AG04449 (cell line): Measurements from ENCODE around the gene AFAP1.

ENCODE experiments used
- CTCF ChIA-PET: fragments of 350-600 bp; formaldehyde crosslinking; extraction: SDS; loops from one replicate; lab custom pipeline; 2021; ENCODE audit warnings: antibody characterized with exemption; lab: Yijun Ruan, JAX
- POLR2A ChIA-PET: fragments of 400-600, 350-600 bp; formaldehyde crosslinking; extraction: SDS; loops from one replicate; lab custom pipeline; 2020; ENCODE audit warnings: antibody characterized with exemption, inconsistent platforms; lab: Yijun Ruan, JAX
- DNase-seq: peaks from one replicate; pipeline ENCODE4 v3.0.0-alpha.2; 2010; ENCODE audit warnings: low read depth, low spot score
- H3K4me3 ChIP-seq: 2 replicates; pipeline ENCODE4 v1.5.1; 2011; ENCODE audit warnings: low read depth, mild to moderate bottlenecking, control low read depth, low read length
- TF ChIP-seq, protein P1 (sequence below): IDR thresholded peaks from one replicate; pipeline ENCODE4 v1.5.1; 2011; ENCODE audit warnings: mild to moderate bottlenecking, moderate library complexity, low read length, control low read depth, inconsistent platforms; ENCODE audit not compliant: insufficient read depth; ENCODE audit errors: missing control alignments

The AFAP1 gene

DNA sequence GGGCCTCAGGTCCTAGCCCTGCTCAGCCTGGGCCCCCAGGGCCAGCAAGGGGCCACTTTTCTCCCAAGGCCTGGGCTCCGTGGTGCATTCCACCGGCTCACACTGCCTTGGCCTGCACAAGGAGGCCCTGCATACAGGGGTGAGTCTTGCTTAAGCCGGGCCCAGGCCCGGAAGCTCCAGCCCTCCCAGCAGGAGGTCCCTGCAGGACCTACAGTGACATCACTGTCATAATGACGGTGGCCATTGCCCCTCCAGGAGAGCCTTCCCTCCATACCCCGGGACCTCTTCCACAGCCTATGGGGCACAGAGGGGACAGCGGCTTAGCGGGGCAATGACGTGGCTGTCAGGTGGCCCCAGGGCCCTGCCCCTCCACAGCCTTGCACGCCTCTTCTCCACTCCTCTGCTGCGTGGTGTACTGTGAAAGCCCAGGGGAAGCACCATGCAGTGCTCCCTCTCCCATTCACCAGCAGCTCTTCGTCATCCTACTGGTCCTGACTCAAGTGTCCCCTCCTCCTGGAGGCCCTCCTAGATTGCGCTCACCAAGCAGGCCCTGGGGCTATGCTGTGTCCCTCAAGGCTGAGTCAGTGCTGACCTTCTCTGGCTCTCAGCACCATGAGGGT is 32.3 kb upstream of the AFAP1 start:
- DNase-seq, result no peak
- POLR2A ChIA-PET, result interaction anchor here (0.6 kb wide), 1 partner anchor 160 kb away, joined by 5 read pairs; no protein-coding TSS in a partner anchor
- CTCF ChIA-PET, result interaction anchor here (1.1 to 1.9 kb wide), 3 partner anchors 14 to 168 kb away, joined by 3 to 7 read pairs (median 7); no protein-coding TSS in a partner anchor
- TF ChIP-seq, protein P1, sequence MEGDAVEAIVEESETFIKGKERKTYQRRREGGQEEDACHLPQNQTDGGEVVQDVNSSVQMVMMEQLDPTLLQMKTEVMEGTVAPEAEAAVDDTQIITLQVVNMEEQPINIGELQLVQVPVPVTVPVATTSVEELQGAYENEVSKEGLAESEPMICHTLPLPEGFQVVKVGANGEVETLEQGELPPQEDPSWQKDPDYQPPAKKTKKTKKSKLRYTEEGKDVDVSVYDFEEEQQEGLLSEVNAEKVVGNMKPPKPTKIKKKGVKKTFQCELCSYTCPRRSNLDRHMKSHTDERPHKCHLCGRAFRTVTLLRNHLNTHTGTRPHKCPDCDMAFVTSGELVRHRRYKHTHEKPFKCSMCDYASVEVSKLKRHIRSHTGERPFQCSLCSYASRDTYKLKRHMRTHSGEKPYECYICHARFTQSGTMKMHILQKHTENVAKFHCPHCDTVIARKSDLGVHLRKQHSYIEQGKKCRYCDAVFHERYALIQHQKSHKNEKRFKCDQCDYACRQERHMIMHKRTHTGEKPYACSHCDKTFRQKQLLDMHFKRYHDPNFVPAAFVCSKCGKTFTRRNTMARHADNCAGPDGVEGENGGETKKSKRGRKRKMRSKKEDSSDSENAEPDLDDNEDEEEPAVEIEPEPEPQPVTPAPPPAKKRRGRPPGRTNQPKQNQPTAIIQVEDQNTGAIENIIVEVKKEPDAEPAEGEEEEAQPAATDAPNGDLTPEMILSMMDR, result no peak
- H3K4me3 ChIP-seq, result no peak overlapping the region

DNA sequence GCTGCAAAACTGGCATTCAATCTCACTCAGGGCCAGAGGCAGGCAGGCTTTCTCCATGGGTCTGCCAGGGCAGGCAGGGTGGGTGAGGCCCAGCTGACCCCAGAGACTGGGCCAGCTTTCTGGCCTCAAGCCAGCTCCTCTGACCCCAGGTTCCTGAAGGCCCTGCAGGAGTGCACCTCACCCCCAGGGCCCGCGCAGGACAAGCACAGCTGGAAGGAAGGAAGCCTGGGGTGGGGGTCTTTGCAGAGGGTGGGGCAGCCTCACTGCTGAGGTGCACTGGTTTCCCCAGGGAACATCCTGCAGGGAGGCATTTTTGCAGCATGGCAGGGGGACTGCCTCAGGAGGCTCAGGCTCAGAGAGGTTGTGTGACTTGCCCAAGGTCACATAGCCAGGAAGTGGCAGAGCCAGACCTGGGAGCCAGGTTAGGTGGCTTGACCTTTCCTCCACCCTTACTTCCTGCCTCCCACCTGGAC is 31.5 kb upstream of the AFAP1 start:
- CTCF ChIA-PET, result interaction anchor here (1.0 to 1.9 kb wide), 2 partner anchors 15 to 17 kb away, joined by 3 to 7 read pairs; no protein-coding TSS in a partner anchor
- no peak for DNase-seq
- POLR2A ChIA-PET, result no interaction called here
- H3K4me3 ChIP-seq, result no peak overlapping the region
- TF ChIP-seq, protein P1, result no peak

DNA sequence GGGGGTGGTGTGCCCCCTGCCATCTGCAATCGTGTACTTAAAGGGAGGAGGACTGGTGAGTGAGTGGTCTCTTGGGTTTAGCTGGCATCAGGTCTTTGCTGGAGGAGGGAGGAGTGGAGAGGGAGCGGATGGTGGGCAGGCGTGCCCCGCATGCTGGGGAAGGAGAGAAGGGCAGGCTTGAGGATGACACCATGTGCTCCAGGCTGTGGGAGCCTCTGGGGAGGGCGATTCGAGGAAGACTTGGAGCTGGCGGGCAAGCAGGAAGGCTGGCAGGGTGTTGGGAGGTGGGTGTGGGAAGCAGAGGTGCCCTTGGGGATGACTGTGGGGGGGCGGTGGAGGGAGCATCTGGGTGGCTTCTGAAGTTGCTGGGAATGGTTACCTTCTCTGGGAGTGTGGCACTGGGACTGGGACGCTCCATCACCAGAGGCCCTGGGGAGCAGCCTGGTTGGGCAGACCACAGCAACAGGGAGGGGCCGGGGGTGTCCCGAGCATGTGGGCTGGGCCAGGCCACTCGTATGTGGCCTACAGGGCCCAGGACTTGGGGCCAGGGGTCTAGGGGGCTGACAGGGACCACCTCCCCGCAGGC is 30.8 kb upstream of the AFAP1 start:
- peak overlapping the region; percentile 34 for H3K4me3 ChIP-seq
- DNase-seq, result no peak
- ChIA-PET POLR2A (no interaction called here), CTCF (interaction anchor here (1.0 to 1.9 kb wide), 3 partner anchors 15 to 166 kb away, joined by 3 to 7 read pairs (median 4); no protein-coding TSS in a partner anchor)
- TF ChIP-seq, protein P1, result no peak

DNA sequence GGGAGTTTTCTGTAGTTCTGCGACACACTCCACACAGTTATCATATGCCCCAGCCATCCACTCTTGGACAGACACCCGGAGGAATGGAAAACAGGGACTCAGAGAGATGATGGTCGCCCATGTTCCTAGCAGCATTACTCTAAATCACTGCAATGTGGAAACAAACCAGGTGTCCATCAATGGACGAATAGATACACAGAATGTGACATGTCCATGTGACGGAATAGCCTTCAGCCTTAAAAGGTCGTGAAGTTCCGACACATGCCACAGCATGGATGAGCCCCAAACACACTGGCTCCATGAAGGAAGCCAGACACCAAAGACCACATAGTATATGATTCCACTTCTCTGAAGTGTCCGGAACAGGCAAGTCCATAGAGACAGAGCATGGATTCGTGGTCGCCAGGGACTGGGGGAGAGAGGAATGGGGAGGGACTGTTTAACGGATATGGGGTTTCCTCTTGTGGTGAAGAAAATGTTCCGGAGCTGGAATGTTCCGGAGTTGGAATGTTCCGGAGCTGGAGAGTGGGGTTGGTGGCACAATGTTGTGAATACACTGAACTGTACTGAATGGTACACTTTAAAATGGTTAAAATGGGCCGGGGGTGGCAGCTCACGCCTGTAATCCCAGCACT is 28.7 kb upstream of the AFAP1 start:
- ChIA-PET POLR2A (interaction anchor here (0.6 kb wide), 1 partner anchor 201 kb away, joined by 3 read pairs; no protein-coding TSS in a partner anchor), CTCF (interaction anchor here (0.7 to 1.1 kb wide), 4 partner anchors 19 to 198 kb away, joined by 3 to 5 read pairs (median 4); no protein-coding TSS in a partner anchor)
- no peak for DNase-seq
- TF ChIP-seq, protein P1, result no peak
- H3K4me3 ChIP-seq, result no peak overlapping the region

DNA sequence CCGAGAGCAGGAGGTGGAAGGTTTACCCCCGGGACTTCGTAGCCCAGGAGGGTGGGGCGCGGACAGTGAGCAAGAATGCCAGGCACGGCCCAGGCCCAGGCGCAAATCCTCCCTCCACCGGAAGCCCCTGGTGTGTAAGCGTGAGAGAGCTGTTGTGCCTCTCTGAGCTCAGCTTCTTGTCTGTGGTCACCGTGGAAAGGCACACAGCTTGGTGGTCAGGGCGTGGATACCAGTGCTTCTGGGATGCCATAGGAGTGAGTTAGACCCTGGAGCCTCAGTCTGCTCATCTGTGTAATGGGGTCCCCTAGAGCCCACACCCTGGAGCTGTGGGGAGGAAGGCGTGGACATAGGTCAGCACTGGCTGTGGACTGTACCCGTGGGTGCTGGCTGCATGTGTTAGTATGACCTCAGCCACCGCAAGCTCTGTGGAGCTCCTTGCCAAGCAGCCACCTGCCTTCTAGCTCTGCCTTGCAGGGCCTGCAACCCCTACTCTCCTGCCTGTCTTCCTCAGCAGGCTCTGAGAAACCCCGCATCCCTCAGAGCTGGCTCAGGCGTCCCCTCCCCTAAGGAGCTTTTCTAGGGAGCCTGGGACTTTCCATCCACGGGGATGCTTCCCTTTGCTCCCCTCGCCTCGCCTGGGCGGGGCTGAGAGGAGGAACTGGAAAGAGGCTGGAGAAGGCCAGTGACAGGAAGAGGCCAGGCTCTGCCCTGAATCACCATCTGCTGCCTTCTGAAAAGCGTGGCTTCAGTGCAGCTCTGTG is 28.0 kb upstream of the AFAP1 start:
- H3K4me3 ChIP-seq, result no peak overlapping the region
- ChIA-PET CTCF (interaction anchor here (0.8 to 1.7 kb wide), 4 partner anchors 19 to 197 kb away, joined by 3 to 6 read pairs (median 4); no protein-coding TSS in a partner anchor), POLR2A (interaction anchor here (0.6 kb wide), 1 partner anchor 201 kb away, joined by 3 read pairs; no protein-coding TSS in a partner anchor)
- DNase-seq, result no peak
- TF ChIP-seq, protein P1, result no peak
